Peyer's patch (tissue), 4 donors: ENCODE measurements around the gene FAM193A.

Experiments
- CTCF ChIP-seq, 6 experiments: fragments of 450-650 bp in 4 of 6; fragments of 200-600 bp in 2 of 6; sonication (generic) in 1 of 6; IDR thresholded peaks; one replicate each; pipeline ENCODE4 v1.5.1; 2017 to 2019; ENCODE audit warnings: antibody characterized with exemption in 6 of 6, mild to moderate bottlenecking in 3 of 6, moderate library complexity in 1 of 6
- POLR2A ChIP-seq, 2 donors: fragments of 450-650 bp; IDR thresholded peaks; one replicate each; pipeline ENCODE4 v1.5.1; 2017; ENCODE audit warnings: antibody characterized with exemption in 2 of 2, mild to moderate bottlenecking in 2 of 2, moderate library complexity in 2 of 2

GRCh38 chr4:2732526-2732925 lies 196.1 kb downstream of the FAM193A start:
- TF ChIP-seq POLR2A (IDR thresholded peaks at IDR 0.05): no peak
- no peak for TF ChIP-seq CTCF (IDR thresholded peaks at IDR 0.05)
